Trophoblast cell (in vitro differentiated cells and primary cell): ENCODE measurements around the gene DNTT.
A peak's percentile ranks its signal among the peaks of the same experiment; 100 is the strongest.

ENCODE experiments used
- DNase-seq, 2 donors: peaks; one replicate each; pipeline ENCODE4 v3.0.0-alpha.2; 2016
- H2AFZ ChIP-seq: 2 replicates; pipeline ENCODE4 v1.6.1; 2013; ENCODE audit warnings: low read length, moderate library complexity, mild to moderate bottlenecking; ENCODE audit not compliant: insufficient read depth, poor library complexity
- H2AK5ac ChIP-seq: 2 replicates; pipeline ENCODE4 v1.6.1; 2013; ENCODE audit warnings: mild to moderate bottlenecking, low read length
- H2BK120ac ChIP-seq: 2 replicates; pipeline ENCODE4 v1.6.1; 2013; ENCODE audit warnings: low read length, mild to moderate bottlenecking, moderate library complexity; ENCODE audit not compliant: insufficient read depth, poor library complexity
- H2BK12ac ChIP-seq: 2 replicates; pipeline ENCODE4 v1.6.1; 2013; ENCODE audit warnings: mild to moderate bottlenecking, low read length, moderate library complexity
- H2BK5ac ChIP-seq: 2 replicates; pipeline ENCODE4 v1.6.1; 2013; ENCODE audit warnings: low read length, low read depth, moderate library complexity, mild to moderate bottlenecking; ENCODE audit not compliant: poor library complexity
- H3K14ac ChIP-seq: 2 replicates; pipeline ENCODE4 v1.6.1; 2013; ENCODE audit warnings: mild to moderate bottlenecking, low read length
- H3K18ac ChIP-seq: 2 replicates; pipeline ENCODE4 v1.6.1; 2013; ENCODE audit warnings: mild to moderate bottlenecking, low read length
- H3K23ac ChIP-seq: 2 replicates; pipeline ENCODE4 v1.6.1; 2013; ENCODE audit warnings: low read length
- H3K27ac ChIP-seq: 2 replicates; pipeline ENCODE4 v1.5.1; 2013; ENCODE audit warnings: low read depth, mild to moderate bottlenecking, inconsistent platforms, low read length, moderate library complexity
- H3K27me3 ChIP-seq: 2 replicates; pipeline ENCODE4 v1.6.1; 2013; ENCODE audit warnings: inconsistent platforms, mild to moderate bottlenecking, low read length, moderate library complexity; ENCODE audit not compliant: insufficient read depth
- H3K36me3 ChIP-seq, 2 experiments: 1 replicate in 1 of 2; 2 replicates in 1 of 2; pipeline ENCODE4 v1.6.1; 2013; ENCODE audit warnings: low read length in 2 of 2, mild to moderate bottlenecking in 2 of 2, moderate library complexity in 1 of 2; ENCODE audit not compliant: insufficient read depth in 2 of 2, control insufficient read depth in 1 of 2
- H3K4ac ChIP-seq: 2 replicates; pipeline ENCODE4 v1.6.1; 2013; ENCODE audit warnings: low read depth, mild to moderate bottlenecking, low read length, moderate library complexity
- H3K4me1 ChIP-seq, 2 experiments: 1 replicate in 1 of 2; 2 replicates in 1 of 2; pipeline ENCODE4 v1.6.1; 2013; ENCODE audit warnings: low read length in 2 of 2, mild to moderate bottlenecking in 2 of 2, moderate library complexity in 1 of 2; ENCODE audit not compliant: insufficient read depth in 2 of 2, control insufficient read depth in 1 of 2
- H3K4me2 ChIP-seq: 2 replicates; pipeline ENCODE4 v1.6.1; 2013; ENCODE audit warnings: inconsistent platforms, mild to moderate bottlenecking, low read length, moderate library complexity
- H3K4me3 ChIP-seq: 2 replicates; pipeline ENCODE4 v1.5.1; 2013; ENCODE audit warnings: mild to moderate bottlenecking, low read depth, low read length, inconsistent platforms
- H3K79me1 ChIP-seq: one replicate; pipeline ENCODE4 v1.6.1; 2013; ENCODE audit warnings: low read length
- H3K79me2 ChIP-seq: 2 replicates; pipeline ENCODE4 v1.6.1; 2013; ENCODE audit warnings: low read length, mild to moderate bottlenecking; ENCODE audit not compliant: control insufficient read depth, insufficient read depth, poor library complexity
- H3K9ac ChIP-seq: 2 replicates; pipeline ENCODE4 v1.6.1; 2013; ENCODE audit warnings: mild to moderate bottlenecking, low read length
- H3K9me3 ChIP-seq: 2 replicates; pipeline ENCODE4 v1.6.1; 2013; ENCODE audit warnings: low read depth, mild to moderate bottlenecking, control low read depth, inconsistent platforms, low read length; ENCODE audit not compliant: insufficient read depth
- H4K12ac ChIP-seq: 2 replicates; pipeline ENCODE4 v1.6.1; 2013; ENCODE audit warnings: low read depth, mild to moderate bottlenecking, low read length, moderate library complexity
- H4K8ac ChIP-seq: 2 replicates; pipeline ENCODE4 v1.6.1; 2013; ENCODE audit warnings: low read depth, mild to moderate bottlenecking, low read length, moderate library complexity
- H4K91ac ChIP-seq: one replicate; pipeline ENCODE4 v1.6.1; 2013; ENCODE audit warnings: low read depth, mild to moderate bottlenecking, low read length, moderate library complexity
- WGBS: extraction: QIAGEN DNeasy Blood & Tissue Kit; methylation state at CpG from one replicate; pipeline ENCODE4 v1.1.7; 2013; ENCODE audit warnings: missing lambda C conversion rate; ENCODE audit not compliant: insufficient read length, insufficient coverage; ENCODE audit errors: extremely low coverage; 5-methylcytosine and 5-hydroxymethylcytosine counted together

The DNTT gene

DNA sequence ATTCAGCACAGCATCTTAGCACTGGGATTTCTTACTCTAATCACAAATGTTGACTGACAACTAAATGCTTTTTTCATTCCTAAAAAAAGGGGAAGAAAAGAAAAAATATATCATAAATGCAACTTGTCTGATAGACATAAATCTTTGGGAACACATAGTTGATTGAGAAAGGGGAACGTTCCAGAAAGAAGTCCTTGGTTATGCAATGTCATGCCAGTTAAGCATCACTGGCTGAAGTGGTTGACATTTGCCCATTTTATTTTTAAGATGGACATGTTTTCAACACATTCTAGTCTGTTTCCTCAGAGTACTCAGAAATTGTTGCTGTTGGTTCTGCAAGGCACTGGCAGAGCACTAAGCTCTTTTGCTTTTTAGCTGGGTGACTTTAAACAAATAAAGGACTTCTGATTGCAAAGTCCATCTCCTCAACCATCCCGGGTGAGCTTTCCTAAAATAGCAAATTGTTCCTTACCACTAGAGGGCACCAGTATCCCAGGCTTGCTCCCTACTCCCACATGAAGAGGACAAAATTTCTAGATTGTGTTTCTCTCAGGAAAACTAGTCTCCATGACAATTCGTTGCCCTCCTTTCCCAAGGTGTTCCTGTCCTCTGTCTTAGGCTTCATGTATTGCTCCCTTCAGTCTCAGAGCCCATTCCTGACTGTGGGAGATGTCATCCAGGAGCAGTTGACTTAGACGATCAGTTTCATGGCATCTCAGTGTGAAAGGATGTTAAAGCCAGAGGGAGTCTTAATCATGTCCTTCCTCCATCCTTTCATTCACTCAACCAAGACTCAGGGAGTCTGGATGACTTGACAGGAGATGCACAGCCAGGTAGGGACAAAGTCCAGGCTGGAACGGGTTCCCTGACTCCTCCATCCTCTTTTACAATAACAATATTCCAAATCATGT lies 30.6 kb downstream of the DNTT start:
- no peaks in the 10 kb centered on the region for H3K27me3 ChIP-seq
- no CpG with 5 or more reads among the region's 5 CpGs for WGBS
- H3K18ac ChIP-seq: no peak overlapping the region
- no peak overlapping the region for H4K12ac ChIP-seq
- H2BK5ac ChIP-seq: no peak overlapping the region
- no peak overlapping the region for H2BK12ac ChIP-seq
- no peak overlapping the region for H3K14ac ChIP-seq
- no peak overlapping the region for H4K91ac ChIP-seq
- no peak overlapping the region for H2AFZ ChIP-seq
- no peak overlapping the region for H3K4me3 ChIP-seq
- no peak overlapping the region for H3K4ac ChIP-seq
- no peak overlapping the region for H3K23ac ChIP-seq
- no peak overlapping the region for H2AK5ac ChIP-seq
- no peaks in the 10 kb centered on the region for H3K4me1 ChIP-seq
- no peaks in the 10 kb centered on the region for H3K79me1 ChIP-seq
- H3K79me2 ChIP-seq: no peaks in the 10 kb centered on the region
- DNase-seq: peak; percentile 18 to 73
- H3K27ac ChIP-seq: no peak overlapping the region
- H2BK120ac ChIP-seq: no peak overlapping the region
- no peak overlapping the region for H4K8ac ChIP-seq
- no peak overlapping the region for H3K9ac ChIP-seq
- H3K36me3 ChIP-seq: no peaks in the 10 kb centered on the region
- H3K4me2 ChIP-seq: no peak overlapping the region
- H3K9me3 ChIP-seq: no peaks in the 10 kb centered on the region

GRCh38 chr10:96337106-96337505 lies 32.9 kb downstream of the DNTT start:
- no peak overlapping the region for H3K4me2 ChIP-seq
- no peak overlapping the region for H3K18ac ChIP-seq
- H2BK120ac ChIP-seq: no peak overlapping the region
- H3K79me1 ChIP-seq: no peaks in the 10 kb centered on the region
- H3K23ac ChIP-seq: no peak overlapping the region
- no peak overlapping the region for H3K27ac ChIP-seq
- H3K4me1 ChIP-seq: no peaks in the 10 kb centered on the region
- no peaks in the 10 kb centered on the region for H3K36me3 ChIP-seq
- no peak overlapping the region for H4K8ac ChIP-seq
- no peak overlapping the region for H2BK12ac ChIP-seq
- no peak overlapping the region for H4K91ac ChIP-seq
- H2AFZ ChIP-seq: no peak overlapping the region
- no peaks in the 10 kb centered on the region for H3K27me3 ChIP-seq
- H3K4ac ChIP-seq: no peak overlapping the region
- no peak overlapping the region for H3K14ac ChIP-seq
- no peaks in the 10 kb centered on the region for H3K9me3 ChIP-seq
- no peak overlapping the region for H2AK5ac ChIP-seq
- H3K4me3 ChIP-seq: no peak overlapping the region
- H3K9ac ChIP-seq: no peak overlapping the region
- WGBS: no CpG with 5 or more reads among the region's 2 CpGs
- H2BK5ac ChIP-seq: no peak overlapping the region
- H4K12ac ChIP-seq: no peak overlapping the region
- no peak for DNase-seq
- no peaks in the 10 kb centered on the region for H3K79me2 ChIP-seq

GRCh38 chr10:96338279-96338925 lies 34.2 kb downstream of the DNTT start:
- Histone ChIP-seq H3K9ac (no peak overlapping the region), H3K18ac (no peak overlapping the region), H3K4me3 (no peak overlapping the region), H3K27me3 (no peaks in the 10 kb centered on the region), H4K12ac (no peak overlapping the region), H2BK5ac (no peak overlapping the region), H3K79me1 (no peaks in the 10 kb centered on the region), H3K23ac (peak overlapping the region; percentile 25), H2BK12ac (no peak overlapping the region), H4K91ac (no peak overlapping the region), H3K9me3 (no peaks in the 10 kb centered on the region), H3K4me2 (no peak overlapping the region), H3K36me3 (no peaks in the 10 kb centered on the region), H3K79me2 (no peaks in the 10 kb centered on the region), H3K14ac (no peak overlapping the region), H3K4ac (no peak overlapping the region), H3K4me1 (no peaks in the 10 kb centered on the region), H4K8ac (no peak overlapping the region), H2BK120ac (no peak overlapping the region), H3K27ac (no peak overlapping the region), H2AFZ (no peak overlapping the region), H2AK5ac (no peak overlapping the region)
- WGBS: no CpG with 5 or more reads among the region's 5 CpGs
- no peak for DNase-seq

DNA sequence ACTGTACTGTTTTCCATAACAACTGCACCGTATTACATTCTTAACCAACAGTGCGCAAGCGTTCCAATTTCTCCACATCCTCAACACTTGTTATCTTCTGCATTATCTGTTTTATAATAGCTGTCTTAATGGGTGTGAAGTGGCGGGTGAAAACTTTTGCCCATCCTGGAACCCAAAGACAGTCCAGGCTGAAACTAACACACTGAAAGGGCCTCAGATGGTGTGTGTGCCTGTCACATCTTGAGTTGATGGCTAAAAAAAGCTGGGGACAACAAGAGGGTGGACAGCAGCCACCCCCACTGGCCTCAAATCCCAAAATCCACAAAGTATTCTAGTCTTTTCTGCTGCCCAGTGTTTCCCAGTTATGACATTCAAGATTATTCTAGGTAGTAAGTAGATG lies 35.1 kb downstream of the DNTT start:
- H2BK5ac ChIP-seq: no peak overlapping the region
- H3K27ac ChIP-seq: no peak overlapping the region
- no peaks in the 10 kb centered on the region for H3K36me3 ChIP-seq
- WGBS: no CpG with 5 or more reads among the region's 4 CpGs
- no peak overlapping the region for H2BK120ac ChIP-seq
- no peaks in the 10 kb centered on the region for H3K27me3 ChIP-seq
- H4K12ac ChIP-seq: no peak overlapping the region
- no peak overlapping the region for H3K23ac ChIP-seq
- H3K4me3 ChIP-seq: no peak overlapping the region
- no peak overlapping the region for H3K14ac ChIP-seq
- no peak overlapping the region for H3K18ac ChIP-seq
- no peak overlapping the region for H3K9ac ChIP-seq
- no peaks in the 10 kb centered on the region for H3K79me1 ChIP-seq
- no peaks in the 10 kb centered on the region for H3K79me2 ChIP-seq
- no peak overlapping the region for H2BK12ac ChIP-seq
- no peaks in the 10 kb centered on the region for H3K4me1 ChIP-seq
- H3K4ac ChIP-seq: no peak overlapping the region
- no peak overlapping the region for H2AK5ac ChIP-seq
- H2AFZ ChIP-seq: no peak overlapping the region
- DNase-seq: no peak
- no peaks in the 10 kb centered on the region for H3K9me3 ChIP-seq
- no peak overlapping the region for H3K4me2 ChIP-seq
- no peak overlapping the region for H4K8ac ChIP-seq
- no peak overlapping the region for H4K91ac ChIP-seq
